Bone marrow (tissue), 2 donors: ENCODE data around the gene TTC34.
A peak's percentile ranks its signal among the peaks of the same experiment; 100 is the strongest.

ENCODE experiments used
- DNase-seq, 2 donors: peaks; one replicate each; lab custom pipeline; 2025; lab: John Stamatoyannopoulos, UW

The TTC34 gene

GRCh38 chr1:2590233-2591141, 211.0 kb downstream of the TTC34 start:
- no peak for DNase-seq

GRCh38 chr1:2589431-2590232, 211.9 kb downstream of the TTC34 start:
- no peak for DNase-seq

- DNase-seq: no peak
These were observed 212.6 kb downstream of the TTC34 start for GRCh38 chr1:2588661-2589430.

- DNase-seq: no peak
These were observed 213.5 kb downstream of the TTC34 start for GRCh38 chr1:2587860-2588571.

- DNase-seq: no peak
These were observed 214.2 kb downstream of the TTC34 start for GRCh38 chr1:2587071-2587859.

GRCh38 chr1:2586154-2587070, 215.1 kb downstream of the TTC34 start, which contains the start of gene PRXL2B:
TSS of gene PRXL2B (plus strand) at chr1:2586777. CDS start at chr1:2586886, 109 bp downstream.
- DNase-seq: peak; percentile 92 to 95
